ENCODE data around the gene FHOD3. TPM values are rescaled to one million over a fixed set of nuclear protein-coding genes. Genes with fewer than 3 reads are reported as not detected.

Gene FHOD3
- total RNA-seq, 1 experiment from 2014 or later: 22.7 TPM

DNA sequence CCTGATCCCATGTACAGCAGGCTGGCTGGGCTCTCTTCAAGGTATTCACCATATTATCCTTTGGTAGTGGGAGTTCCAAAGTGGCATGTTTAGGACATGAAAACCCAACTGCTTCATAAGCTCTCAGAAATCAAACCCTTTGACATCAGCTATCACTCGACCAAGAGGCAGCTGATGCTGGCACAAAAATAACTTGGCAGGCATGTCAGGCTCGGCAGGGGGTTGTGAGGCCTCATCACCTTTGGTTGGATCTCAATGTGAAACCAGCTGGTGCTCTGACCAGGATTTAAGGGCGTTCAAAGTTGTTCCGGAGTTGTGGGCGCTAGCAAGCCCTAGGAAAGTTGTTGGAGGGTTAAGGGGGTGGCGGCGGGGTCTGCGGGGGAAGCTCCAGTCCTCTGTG lies 171.9 kb downstream of the FHOD3 start:
- H3K4me3 ChIP-seq (ENCODE audit: low read depth in 2 of 2, low read length in 2 of 2): no peak overlapping the region
- no peaks in the 10 kb centered on the region for H3K9me3 ChIP-seq (ENCODE audit: control insufficient read depth, insufficient read depth, low read depth, low read length)
- TF ChIP-seq SIN3A (IDR thresholded peaks at IDR 0.05; ENCODE audit: borderline replicate concordance, insufficient read depth, low read depth, low read length) (no peak), POLR2AphosphoS5 (IDR thresholded peaks at IDR 0.05; ENCODE audit: low read depth, low read length) (no peak), TCF7L2 (IDR thresholded peaks at IDR 0.05; ENCODE audit: low read depth, low read length) (no peak)
- TF ChIP-seq, protein P1, sequence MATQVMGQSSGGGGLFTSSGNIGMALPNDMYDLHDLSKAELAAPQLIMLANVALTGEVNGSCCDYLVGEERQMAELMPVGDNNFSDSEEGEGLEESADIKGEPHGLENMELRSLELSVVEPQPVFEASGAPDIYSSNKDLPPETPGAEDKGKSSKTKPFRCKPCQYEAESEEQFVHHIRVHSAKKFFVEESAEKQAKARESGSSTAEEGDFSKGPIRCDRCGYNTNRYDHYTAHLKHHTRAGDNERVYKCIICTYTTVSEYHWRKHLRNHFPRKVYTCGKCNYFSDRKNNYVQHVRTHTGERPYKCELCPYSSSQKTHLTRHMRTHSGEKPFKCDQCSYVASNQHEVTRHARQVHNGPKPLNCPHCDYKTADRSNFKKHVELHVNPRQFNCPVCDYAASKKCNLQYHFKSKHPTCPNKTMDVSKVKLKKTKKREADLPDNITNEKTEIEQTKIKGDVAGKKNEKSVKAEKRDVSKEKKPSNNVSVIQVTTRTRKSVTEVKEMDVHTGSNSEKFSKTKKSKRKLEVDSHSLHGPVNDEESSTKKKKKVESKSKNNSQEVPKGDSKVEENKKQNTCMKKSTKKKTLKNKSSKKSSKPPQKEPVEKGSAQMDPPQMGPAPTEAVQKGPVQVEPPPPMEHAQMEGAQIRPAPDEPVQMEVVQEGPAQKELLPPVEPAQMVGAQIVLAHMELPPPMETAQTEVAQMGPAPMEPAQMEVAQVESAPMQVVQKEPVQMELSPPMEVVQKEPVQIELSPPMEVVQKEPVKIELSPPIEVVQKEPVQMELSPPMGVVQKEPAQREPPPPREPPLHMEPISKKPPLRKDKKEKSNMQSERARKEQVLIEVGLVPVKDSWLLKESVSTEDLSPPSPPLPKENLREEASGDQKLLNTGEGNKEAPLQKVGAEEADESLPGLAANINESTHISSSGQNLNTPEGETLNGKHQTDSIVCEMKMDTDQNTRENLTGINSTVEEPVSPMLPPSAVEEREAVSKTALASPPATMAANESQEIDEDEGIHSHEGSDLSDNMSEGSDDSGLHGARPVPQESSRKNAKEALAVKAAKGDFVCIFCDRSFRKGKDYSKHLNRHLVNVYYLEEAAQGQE (IDR thresholded peaks at IDR 0.05; ENCODE audit: insufficient read depth in 1 of 2, low read depth in 2 of 2, low read length in 1 of 2): no peak
- TF ChIP-seq, protein P2, sequence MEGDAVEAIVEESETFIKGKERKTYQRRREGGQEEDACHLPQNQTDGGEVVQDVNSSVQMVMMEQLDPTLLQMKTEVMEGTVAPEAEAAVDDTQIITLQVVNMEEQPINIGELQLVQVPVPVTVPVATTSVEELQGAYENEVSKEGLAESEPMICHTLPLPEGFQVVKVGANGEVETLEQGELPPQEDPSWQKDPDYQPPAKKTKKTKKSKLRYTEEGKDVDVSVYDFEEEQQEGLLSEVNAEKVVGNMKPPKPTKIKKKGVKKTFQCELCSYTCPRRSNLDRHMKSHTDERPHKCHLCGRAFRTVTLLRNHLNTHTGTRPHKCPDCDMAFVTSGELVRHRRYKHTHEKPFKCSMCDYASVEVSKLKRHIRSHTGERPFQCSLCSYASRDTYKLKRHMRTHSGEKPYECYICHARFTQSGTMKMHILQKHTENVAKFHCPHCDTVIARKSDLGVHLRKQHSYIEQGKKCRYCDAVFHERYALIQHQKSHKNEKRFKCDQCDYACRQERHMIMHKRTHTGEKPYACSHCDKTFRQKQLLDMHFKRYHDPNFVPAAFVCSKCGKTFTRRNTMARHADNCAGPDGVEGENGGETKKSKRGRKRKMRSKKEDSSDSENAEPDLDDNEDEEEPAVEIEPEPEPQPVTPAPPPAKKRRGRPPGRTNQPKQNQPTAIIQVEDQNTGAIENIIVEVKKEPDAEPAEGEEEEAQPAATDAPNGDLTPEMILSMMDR (IDR thresholded peaks at IDR 0.05): no peak
- intact Hi-C loops (cut with micrococcal nuclease; ENCODE audit: unreplicated experiment): no loop called here
- H3K36me3 ChIP-seq (ENCODE audit: control insufficient read depth, insufficient read depth, low read length): no peaks in the 10 kb centered on the region
- no peaks in the 10 kb centered on the region for H3K27me3 ChIP-seq (ENCODE audit: control insufficient read depth, insufficient read depth, low read length)
- in situ Hi-C loops (cut with HindIII; ENCODE audit: low pct_unique_long_range_greater_than_20kb, low sequenced_read_pairs): no loop called here
- ATAC-seq (no peak), DNase-seq (ENCODE audit: low read depth, low spot score) (no peak)
- no TSS peak for BruUV-seq (replicated peaks)
- peaks cover 2% of the 10 kb centered on the region; the same call in 1 of the 2 replicates for H3K4me1 ChIP-seq (ENCODE audit: control insufficient read depth, insufficient read depth, low read length)
- POLR2A ChIA-PET: no interaction called here
- no peak overlapping the region for H3K27ac ChIP-seq (ENCODE audit: low read length)
- CTCF ChIA-PET: no interaction called here

GRCh38 chr18:36470896-36471295 lies 173.4 kb downstream of the FHOD3 start:
- Histone ChIP-seq H3K27ac (ENCODE audit: low read length) (no peak overlapping the region), H3K4me1 (ENCODE audit: control insufficient read depth, insufficient read depth, low read length) (no peaks in the 10 kb centered on the region; the same call in 1 of the 2 replicates), H3K27me3 (ENCODE audit: control insufficient read depth, insufficient read depth, low read length) (no peaks in the 10 kb centered on the region), H3K9me3 (ENCODE audit: control insufficient read depth, insufficient read depth, low read depth, low read length) (no peaks in the 10 kb centered on the region), H3K36me3 (ENCODE audit: control insufficient read depth, insufficient read depth, low read length) (no peaks in the 10 kb centered on the region), H3K4me3 (ENCODE audit: low read depth in 2 of 2, low read length in 2 of 2) (no peak overlapping the region)
- no peak for DNase-seq (ENCODE audit: low read depth, low spot score)
- ATAC-seq: no peak
- no TSS peak for BruUV-seq (replicated peaks)
- in situ Hi-C loops (cut with HindIII; ENCODE audit: low pct_unique_long_range_greater_than_20kb, low sequenced_read_pairs) (no loop called here), intact Hi-C loops (cut with micrococcal nuclease; ENCODE audit: unreplicated experiment) (no loop called here)
- CTCF ChIA-PET: no interaction called here
- TF ChIP-seq POLR2AphosphoS5 (IDR thresholded peaks at IDR 0.05; ENCODE audit: low read depth, low read length): no peak
- no peak for TF ChIP-seq TCF7L2 (IDR thresholded peaks at IDR 0.05; ENCODE audit: low read depth, low read length)
- TF ChIP-seq, protein P2 (IDR thresholded peaks at IDR 0.05): no peak
- TF ChIP-seq, protein P1 (IDR thresholded peaks at IDR 0.05; ENCODE audit: insufficient read depth in 1 of 2, low read depth in 2 of 2, low read length in 1 of 2): no peak
- no peak for TF ChIP-seq SIN3A (IDR thresholded peaks at IDR 0.05; ENCODE audit: borderline replicate concordance, insufficient read depth, low read depth, low read length)
- POLR2A ChIA-PET: no interaction called here

Measured in Panc1 (cell line).